GM19035 (cell line): ENCODE data around the gene DUSP3.

ENCODE experiments used
- ATAC-seq: cut with Tn5 transposase; IDR thresholded peaks from one replicate; pipeline ENCODE4 v1.9.1; 2021; ENCODE audit not compliant: unreplicated experiment

The DUSP3 gene

DNA sequence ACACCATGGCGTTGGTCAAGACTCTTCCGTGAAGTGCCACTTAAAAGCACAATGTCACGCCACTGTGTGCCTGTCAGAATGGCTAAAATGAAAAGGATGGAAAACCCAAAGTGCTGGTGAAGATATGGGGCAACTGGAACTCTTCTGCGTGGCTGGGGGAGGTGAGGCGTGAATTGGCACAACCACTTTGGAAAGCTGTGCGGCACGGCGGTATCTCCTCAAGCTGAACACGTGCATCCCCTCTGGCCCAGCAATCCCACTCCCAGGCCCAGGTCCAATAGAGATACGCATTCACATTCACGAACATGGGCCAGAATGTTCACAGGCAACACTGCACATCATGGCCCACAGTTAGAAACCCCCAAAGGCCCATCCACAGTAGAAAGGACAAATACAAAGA lies 8.9 kb downstream of the DUSP3 start:
- ATAC-seq: no peak

DNA sequence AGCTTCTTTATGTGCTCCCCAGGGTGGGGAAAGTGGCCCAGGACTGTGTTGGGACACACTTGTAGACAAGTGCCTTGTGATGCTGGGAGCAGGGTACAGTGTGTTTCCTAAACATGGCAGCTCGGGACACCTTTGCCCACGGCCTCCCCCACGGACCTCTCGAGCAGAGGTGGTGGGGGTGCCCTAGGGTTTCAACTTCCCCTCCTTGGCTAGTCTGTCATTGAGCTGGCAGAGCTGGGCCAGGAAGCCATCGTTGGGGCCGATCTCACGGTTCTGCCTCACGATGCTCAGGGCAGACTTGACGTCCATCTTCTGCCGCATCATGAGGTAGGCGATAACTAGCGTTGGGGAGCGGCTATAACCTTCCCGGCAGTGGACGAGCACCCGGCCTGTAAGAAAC lies 9.4 kb downstream of the DUSP3 start:
- no peak for ATAC-seq

DNA sequence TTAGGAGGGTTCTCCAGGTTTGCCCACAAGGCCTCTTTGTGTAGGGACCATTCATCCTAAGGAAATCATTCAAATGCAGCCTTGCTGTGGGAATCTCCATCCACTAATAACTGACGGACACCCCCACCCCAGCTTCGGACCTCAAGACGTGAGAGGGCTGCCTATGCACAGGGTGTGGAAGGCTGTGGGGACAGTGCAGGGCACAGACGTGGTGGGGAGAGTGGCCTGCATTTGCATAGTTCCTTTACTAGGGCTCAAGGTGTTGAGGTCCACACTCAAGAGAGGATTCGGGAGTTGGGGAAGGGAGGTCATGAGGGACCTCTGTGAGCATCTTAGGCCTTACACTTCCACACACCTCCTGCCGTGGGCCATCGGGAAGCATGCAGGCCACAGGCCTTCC lies 9.8 kb downstream of the DUSP3 start:
- no peak for ATAC-seq

DNA sequence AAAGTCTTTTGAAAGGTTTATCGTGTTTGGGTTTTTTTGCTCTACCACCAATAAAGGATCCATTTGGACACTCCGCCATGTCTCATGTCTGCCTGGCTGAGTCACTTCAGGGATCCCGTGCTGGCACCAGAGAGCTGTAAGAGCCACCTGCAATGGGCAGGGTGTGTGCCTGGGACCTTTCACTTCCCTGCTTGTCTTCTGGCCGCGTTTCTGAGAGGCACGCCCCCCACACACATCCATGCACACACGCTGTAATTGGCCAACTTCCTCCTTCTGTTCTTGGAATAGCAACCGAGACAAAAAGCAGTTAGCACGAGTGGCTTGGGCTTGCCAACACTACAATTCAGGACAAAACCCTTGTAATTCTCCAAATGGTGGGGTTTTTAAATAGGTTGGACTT lies 10.4 kb downstream of the DUSP3 start:
- ATAC-seq: no peak

DNA sequence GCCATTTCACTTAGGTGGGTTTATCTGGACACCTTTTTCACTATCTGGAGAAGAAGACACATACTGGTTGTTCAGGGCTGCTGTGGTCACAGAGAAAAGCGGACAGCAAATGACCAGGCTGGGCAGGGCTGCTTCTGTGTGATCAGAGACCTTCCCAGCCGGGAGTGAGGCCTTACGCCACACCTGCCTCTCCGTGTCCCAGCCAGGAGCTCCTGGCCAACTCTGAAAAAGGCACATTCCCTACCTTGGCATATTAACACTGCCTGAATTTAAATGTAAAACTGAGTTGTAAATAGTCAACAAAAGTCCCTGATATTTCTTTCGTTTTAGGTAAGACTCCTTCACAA lies 11.1 kb downstream of the DUSP3 start:
- ATAC-seq: no peak

DNA sequence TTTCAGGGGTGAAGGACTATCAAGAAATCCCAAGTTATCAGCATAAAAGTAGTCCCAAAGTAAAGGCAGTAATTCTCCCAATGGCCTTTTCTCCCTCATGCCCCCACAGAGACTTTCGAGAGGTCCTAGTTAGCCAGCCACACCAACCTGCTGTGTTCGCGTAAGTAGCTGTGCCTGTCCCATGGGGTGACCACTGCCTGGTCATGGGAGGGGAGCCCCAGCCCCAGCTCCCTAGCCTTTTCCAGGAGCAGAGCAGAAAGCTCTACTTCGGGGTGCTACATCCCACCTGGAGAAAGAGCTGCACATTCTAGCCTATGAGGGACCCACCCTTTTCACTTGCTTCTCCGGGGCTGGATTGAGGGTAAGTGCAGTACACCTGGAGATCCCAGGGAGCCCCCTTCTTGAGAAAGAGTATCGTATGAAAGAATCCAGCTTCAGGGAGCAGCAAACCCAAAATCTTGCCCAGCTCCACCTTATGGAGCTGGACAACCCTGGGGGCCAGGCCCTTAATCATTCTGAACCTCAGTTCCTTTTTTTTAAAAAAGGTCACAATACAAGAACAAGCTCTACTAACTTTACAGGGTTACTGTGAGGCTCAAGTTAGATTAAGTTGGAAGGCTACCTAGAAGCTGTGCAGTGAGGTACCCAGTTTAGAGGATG lies 11.6 kb downstream of the DUSP3 start:
- no peak for ATAC-seq

DNA sequence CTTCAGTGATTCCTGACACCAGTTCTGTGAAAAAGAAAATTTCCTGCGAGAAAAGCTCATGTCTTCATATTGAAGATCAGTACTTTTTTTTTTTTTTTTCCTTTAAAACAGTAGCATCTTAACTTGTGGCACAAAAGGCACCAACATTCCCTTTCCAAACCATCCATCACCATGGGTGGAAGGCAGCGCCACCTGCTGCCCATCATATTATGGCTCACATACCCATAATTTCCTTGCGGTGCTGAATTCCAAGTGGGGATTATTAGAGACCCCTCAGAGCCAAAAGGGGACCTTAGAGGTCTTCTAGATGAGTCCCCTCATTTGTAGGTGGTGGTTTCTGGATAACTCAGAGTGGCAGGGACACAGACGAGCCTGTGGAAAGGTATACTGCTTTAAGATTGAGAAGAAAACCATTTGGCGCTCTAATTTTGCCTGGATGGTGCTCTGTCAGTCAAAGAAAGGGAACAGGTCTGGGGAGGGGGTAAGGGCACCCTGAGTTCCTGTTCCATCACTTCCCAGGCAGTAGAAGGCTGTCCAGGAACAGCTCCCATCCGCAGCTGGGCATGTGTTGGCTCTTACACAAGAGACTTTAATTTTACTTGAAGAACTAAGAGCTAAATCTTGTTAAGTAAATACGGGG lies 12.2 kb downstream of the DUSP3 start:
- ATAC-seq: no peak

DNA sequence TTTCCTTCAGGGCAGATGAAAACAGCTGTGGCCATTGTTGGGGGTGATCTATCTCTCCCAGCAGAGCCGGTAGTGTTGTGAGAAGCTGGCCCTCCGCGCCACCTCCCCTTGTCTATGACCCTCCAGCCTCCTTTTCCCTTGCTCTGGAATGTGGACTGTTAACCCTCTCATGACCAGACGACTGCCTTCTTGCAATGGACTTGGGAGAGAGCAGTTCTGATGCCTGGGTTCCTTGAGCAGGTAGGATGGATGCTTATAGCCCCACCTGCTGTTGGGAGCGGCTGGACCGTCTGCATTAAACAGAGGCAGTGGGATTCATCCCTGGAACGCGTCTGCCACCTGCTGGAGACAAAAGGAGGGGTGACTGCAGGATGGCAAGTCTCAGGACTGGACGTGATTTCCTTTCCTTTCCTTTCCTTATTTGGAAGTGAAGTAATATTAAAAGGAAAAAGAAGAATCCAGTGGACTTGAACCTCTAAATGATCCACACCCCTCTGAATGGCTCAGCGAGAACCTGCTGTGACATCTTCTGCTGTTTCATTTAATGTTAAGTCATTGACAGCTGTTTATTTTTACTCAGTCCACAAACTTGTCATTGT lies 18.4 kb downstream of the DUSP3 start:
- no peak for ATAC-seq

DNA sequence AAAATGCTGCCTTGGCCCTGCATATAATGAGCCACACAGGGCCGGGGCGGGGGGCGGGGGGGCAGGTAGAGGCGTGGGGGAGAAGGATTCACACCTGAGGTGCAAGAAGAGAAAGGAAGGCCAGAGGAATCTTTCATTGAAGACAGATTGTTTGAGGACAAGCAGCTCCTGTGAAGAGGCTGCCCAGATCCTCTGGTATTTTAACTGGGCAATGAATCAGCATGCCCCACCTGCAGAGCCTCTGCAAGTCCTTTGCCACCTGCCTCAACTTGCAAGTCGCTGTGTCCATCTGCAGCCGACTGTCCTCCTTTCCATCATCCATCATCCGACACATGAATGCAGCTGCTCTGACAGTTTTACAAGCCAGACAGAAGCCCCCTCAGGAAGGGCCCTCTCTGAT lies 18.9 kb downstream of the DUSP3 start:
- ATAC-seq: no peak

DNA sequence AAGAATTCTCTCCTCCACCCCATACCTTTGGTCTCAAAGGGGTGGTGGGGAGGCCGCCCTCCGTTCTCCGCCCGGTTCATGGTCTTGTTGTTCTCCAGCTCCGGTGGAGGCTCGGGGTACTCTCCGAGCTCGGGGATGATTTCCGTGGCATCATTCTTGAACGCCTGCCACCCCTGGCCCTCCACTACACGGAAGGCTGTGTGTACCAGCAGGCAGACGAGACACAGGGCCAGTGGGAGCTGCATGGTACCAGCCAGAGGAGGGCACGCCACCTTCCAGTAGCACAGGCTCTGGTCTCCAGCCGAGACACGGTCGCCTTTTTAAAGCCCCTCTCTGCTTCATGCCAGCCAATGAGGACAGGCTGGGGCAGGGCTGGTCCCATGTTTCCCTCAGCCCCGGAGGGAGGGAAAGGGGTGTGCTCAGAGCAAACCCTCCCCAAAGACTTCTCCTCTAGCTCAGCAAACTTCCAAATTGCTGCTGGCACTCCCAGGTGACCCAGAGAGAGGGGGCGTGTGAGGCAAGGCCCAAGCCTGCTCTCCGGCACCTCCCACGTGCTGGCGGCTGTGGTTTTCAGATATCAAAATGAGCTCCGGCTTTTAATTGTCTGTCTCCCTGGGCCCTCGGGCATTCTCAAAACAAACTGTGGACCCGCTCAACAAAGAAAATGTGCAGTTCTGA lies 20.1 kb downstream of the DUSP3 start, which contains the start of gene SOST:
Gene SOST, minus strand, starts transcription at position 295 of the 678 bp plus-strand sequence. Its CDS starts 50 bp downstream, at position 245.
- no peak for ATAC-seq

DNA sequence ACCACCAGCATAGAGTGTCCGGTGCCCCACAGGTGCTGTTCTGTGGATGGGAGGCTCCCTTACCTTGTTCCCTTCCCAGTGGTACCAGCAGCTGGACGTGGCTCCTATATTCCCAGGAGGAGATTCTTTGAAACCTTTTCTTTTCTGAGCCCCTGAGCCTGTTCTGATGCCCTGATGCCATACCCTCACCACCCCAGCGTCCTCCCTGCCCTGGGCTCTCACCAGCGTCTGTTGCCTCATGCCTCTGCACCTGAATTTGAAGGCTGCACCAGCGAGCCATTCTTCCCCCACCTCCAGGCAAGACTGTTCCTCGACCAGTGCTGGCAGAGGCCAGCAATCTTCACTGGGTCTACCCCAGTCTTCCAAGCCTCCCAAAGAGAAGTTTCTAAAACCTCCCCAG lies 20.7 kb downstream of the DUSP3 start:
- no peak for ATAC-seq

DNA sequence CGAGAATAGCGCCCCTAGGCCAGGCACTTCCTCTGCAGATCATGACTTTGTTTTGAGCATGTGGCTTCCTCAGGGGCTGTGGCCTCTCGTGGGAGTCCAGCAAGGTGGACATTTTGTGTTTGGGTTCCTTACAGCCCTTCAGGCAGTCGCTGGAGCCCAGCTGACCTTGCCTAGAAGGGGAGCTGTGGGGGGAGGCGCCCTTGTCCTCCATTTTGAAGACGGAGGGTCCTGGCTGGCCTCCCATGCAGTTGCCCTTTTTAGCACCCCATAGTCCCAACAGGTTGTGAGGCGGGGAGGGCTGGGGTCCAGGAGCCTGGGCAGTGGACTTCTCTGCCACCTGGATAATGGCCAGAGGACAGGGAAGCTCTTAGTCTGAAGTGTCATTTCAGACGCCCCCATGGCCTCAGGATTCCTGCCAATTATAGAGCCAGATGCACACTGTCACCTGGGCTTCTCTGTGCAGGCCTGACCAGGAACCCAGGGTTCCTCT lies 21.6 kb downstream of the DUSP3 start:
- ATAC-seq: no peak

DNA sequence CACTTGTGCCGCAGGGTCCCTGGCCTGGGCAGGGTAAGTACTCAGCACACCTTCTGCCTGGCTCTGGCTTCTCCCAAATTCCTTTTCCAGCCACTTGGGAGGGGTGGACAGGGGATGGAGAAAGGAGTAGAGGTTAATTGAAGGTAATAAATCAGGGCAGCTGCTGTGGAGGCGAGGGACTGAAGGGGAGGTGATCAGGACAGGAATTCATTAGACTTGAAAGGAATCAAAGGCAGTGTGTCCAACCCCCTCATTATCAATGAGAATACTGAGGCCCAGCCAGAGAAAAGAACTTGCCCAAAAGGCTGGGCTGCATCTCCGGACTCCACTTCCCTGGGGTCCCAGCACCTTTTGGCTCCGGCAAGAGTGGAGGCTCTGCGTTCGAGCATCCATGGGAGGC lies 22.6 kb downstream of the DUSP3 start:
- no peak for ATAC-seq

DNA sequence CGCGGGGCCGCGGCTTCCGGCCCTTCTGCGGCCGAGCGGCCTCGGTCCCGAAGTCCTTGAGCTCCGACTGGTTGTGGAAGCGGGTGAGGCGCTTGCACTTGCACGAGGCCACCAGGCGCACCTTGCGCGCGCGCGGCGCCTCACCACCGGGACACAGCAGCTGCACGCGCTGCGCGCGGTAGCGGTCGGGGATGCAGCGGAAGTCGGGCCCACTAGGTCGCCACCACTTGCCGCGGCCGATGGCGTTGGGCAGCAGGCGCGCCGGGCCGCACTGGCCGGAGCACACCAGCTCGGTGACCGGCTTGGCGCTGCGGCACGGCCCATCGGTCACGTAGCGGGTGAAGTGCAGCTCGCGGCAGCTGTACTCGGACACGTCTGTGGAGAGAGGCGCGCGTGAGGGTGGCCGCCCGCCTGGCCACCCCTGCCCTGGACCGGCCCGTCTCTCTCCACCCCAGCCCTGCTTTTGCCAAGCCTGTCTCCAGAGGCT lies 23.3 kb downstream of the DUSP3 start:
- no peak for ATAC-seq

DNA sequence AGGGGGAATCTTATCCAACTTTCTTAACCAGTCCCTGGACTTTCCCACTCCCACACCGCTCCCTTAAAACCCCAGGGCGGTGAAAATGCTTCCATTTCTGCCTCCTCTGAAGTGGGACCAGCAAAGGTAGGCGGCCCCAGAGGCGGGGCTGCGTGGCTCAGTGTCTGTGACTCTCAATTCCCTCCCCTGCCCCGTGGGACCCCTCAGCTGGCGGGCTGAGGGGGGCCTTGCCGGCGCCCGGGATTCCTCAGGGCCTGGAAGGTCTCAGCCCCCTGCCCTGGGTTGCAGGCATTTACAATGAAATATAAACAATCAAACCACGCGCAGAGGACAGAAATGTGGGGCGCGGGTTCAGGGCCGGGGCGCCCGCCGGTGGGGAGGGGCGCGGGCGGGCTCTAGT lies 23.8 kb downstream of the DUSP3 start:
- ATAC-seq: no peak

DNA sequence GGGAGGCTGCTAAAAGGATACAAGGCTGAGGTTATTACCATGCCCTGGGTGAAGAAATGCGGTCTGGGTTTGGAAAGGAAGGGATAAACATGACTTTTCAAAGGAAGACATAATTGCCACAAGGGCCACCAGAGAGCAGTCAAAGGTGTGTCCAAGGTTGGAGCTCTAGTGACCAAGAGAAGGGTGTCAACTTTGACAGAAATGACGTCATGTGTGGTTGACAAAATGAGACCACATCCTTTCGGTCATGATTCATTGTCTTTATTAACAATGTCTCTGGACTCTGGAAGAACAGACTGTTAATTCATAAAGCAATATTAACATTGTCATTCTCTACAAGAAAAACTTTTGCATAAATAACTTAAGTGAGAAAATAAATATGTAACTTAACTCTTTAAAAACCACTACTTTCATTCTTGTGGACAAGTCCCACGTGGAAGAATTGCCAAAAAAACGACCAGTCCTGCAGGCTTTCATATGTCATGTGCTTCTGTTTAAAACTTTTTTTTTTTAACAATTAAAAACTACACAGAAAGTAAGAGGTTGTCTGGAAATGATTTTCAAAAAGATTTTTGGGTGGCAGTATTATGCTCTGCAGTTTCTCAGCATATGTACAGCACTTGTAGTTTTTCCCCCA lies 25.2 kb downstream of the DUSP3 start:
- no peak for ATAC-seq

DNA sequence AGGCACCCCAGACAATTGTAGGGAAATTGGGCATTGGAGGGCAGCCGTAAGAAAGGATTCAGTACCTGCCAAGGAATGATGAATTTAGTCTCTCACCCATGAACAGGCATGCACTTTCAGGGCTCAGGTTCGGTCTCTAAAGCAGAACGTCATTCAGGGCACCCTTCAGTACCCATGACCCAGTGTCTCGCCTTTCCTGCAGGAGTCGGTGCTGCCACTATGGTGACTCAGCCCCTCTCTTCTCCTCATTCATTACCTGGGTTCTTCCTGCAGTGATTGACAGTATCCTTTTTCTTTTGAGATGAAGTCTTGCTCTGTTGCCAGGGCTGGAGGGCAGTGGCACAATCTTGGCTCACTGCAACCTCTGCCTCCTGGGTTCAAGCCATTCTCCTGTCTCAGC lies 28.6 kb downstream of the DUSP3 start:
- no peak for ATAC-seq

DNA sequence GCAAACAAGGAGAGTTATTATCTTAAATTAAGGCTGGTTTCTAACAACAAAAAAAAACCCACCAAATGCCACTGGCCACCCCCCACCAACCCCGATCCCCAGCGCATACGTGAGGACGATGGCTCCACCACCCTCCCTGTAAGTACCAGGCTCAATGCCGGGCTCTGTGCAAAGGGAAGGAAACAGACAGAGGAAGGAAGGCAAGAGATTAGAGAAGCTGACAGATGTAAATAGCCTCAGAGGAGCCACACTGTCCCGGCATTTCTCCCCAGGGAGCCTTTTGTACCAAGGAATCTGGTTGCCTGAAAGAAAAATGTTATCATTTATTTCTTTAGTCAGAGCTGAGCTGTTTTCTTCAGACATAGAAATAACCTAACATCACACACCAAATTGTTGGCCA lies 33.2 kb downstream of the DUSP3 start:
- no peak for ATAC-seq

DNA sequence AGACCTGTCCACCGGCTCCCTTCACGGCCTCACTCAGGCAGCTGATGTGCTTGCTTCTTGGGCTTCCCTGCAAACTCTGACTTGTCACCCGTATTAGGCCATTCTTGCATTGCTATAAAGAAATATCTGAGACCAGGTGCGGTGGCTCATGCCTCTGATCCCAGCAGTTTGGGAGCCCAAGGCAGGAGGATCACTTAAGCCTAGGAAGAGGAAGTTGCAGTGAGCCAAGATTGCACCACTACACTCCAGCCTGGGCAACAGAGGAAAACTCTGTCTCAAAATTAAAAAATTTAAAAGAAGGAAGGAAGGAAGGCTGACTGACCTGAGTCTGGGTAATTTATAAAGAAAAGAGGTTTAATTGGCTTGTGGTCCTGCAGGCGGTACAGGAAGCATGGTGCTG lies 37.1 kb downstream of the DUSP3 start:
- no peak for ATAC-seq

DNA sequence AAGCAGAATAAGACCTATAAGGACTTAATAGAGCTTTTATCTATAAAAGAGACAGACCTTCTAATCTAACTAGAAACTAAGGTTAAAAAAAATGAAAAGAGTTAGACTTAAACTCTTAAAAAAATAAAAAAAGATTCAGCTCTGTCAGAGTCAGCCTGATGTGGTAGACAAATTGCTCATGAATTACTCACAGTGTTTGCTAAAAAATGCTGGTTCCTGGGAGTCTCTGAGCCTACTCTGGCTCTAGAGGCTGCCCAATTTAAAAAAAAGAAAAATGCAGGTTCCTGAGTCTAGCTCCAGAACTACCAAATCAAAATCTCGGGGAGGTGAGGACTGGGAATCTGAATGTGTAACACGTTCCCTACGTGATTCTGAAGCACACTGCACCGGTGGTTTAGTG lies 38.2 kb downstream of the DUSP3 start:
- no peak for ATAC-seq

DNA sequence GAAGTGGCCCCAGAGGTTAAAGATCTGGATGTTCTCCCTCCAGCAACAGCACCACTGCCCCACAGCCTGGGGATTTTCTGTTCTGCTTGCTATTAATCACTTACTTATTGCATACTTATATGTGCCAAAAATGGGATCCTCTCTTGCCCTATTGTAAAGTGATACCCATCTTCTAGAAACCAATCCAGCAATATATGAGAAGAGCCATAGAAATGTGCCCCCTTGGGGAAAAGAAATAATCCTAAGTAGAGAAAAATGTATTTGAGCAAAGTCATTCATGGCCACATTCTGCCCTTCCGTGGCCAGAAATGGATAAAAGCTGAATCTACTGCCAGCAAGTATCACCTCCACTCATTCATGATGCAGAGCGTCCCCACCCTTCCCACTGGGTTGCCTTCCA lies 41.1 kb downstream of the DUSP3 start:
- no peak for ATAC-seq
